HG03139 (cell line): ENCODE measurements around the gene CFH.
"Not testable (repeated sequence)": the region's sequence is repeated elsewhere in the genome, so short reads cannot be mapped to it uniquely, and the experiment has no call there.

ENCODE experiments used
- ATAC-seq: cut with Tn5 transposase; IDR thresholded peaks from one replicate; pipeline ENCODE4 v1.9.1; 2021; ENCODE audit not compliant: unreplicated experiment

The CFH gene

GRCh38 chr1:196651637-196652215 is at the start of gene CFH:
TSS of gene CFH (plus strand) at chr1:196652043. CDS start at chr1:196652118, 75 bp downstream.
- ATAC-seq = no peak

- no peak for ATAC-seq
These were observed 48.2 kb upstream of the CFH start for GRCh38 chr1:196603651-196604050.

- ATAC-seq = no peak
These were observed 43.9 kb upstream of the CFH start for GRCh38 chr1:196607981-196608380.

DNA sequence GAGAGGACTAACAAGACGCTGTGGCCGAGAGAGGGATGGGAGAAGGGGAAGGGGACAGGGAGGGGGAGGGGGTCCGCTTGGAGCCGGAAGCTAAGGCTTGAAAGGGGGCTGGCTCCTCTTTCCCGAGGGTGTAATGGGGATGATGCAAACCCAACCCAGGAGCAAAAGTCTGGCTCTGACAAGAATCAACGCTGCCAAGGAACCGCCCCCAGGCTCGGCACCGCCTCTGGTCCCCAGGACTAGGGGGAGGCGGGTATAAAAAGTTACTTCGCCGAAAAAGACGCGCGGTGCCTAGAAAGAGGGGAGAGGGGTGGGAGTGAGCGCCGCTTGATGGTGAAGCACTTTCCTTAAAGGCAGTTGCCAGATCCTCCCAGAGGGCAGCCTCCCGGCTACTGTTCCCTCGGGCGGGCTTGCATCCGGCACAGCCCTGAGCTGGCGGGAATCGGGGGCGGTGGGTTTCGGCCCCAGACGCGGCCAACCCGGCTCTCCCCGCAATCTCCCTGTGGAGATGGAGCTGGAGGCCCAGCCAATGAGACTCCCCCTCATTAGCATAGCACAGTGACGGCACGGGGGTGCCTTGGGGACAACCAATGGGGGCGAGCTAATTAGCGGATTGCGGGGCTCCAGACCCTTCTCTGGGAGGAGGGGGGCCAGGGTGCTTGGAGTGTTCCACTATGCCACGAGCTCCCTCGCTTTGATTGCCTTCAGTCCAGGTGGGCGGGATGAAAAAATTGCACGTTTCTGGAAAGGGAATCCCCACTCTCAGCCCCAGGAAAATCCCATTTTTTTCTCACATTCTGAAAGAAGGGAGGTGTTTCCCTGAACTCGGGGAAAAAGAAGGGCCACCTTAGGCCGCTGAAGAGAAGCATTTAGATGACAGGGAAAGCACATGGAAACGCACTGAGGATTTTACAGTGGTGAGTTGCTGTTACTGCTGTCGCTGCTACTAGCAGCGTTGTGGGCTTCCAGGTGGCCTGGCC is 43.2 kb upstream of the CFH start, which contains the start of gene KCNT2:
TSS of gene KCNT2 (minus strand) at position 51 of the 980 bp plus-strand sequence. CDS start 131 bp downstream, outside the sequence.
- no peak for ATAC-seq

DNA sequence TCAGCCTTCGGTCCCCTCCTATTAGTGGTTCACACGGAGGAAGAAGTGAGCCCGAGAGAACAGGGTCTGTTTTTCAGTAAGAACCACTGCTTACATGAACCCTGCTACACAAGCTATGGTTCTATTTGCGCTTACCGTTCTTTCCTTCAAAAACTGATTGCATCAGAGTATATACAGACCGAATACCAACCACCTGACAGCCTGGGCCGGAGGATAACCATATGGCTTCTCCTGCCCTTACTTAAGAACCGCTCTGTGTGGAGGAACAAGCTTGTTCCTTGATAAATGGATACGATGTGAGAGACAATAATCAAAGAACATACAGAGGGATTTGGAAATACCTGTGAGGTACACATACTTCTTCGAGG is 42.5 kb upstream of the CFH start:
- no peak for ATAC-seq

GRCh38 chr1:196611873-196612272 is 40.0 kb upstream of the CFH start:
- no peak for ATAC-seq

GRCh38 chr1:196619721-196620120 is 32.1 kb upstream of the CFH start:
- no peak for ATAC-seq

GRCh38 chr1:196623079-196623478 is 28.8 kb upstream of the CFH start:
- no peak for ATAC-seq

DNA sequence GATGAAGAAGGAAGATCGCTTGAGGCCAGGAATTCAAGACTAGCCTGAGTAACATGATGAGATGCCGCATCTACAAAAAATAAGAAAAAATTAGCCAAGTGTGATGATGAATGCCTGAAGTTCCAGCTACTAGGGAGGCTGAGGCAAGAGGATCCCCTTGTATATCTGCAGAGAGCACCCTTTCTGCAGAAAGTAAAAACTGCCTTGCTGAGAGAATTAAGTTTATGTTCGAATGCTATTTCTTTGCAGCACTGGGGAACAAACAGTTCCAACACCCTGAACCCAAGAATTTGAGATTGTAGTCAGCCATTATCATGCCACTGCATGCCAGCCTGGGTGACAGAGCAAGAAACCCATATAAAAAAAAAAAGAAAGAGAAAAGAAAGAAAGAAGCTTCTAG is 23.0 kb upstream of the CFH start:
- ATAC-seq = no peak

DNA sequence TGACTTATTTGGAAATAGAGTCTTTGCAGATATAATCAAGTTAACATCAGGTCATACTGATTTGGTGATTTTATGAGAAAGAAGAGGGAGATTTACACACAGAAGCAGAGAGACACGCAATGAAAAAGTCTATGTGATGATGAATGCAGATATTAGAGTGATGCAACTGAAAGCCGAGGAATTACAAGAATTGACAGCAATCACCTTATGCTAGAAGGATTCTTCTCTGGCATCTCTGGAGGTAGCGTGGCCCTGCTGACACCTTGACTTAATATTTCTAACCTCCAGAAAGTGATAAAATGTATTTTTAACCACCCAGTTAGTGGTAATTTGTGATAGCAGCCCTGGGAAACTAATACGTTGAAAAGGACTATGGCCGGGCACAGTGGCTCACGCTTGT is 14.2 kb upstream of the CFH start:
- no peak for ATAC-seq

DNA sequence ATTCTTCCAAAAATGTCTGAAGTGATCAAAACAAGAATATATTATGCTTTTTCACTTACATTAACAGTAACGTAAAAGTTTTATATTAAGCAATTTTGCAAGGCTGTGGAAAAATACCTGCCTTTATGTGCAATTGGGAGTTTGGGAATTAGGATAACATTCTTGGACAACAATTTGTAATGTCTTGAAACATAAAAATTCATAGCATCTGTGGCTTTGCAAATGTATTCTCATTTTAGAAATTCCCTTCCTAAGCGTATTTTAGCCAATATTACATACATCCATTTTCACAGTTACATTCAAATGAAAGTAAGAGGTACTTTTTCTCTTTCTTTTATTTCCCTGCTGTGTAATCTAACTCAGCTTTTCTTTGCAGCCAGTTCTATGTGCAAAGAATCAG is 13.4 kb upstream of the CFH start:
- ATAC-seq = no peak

- ATAC-seq = not testable (repeated sequence)
These were observed 12.6 kb upstream of the CFH start for GRCh38 chr1:196639291-196639690.

DNA sequence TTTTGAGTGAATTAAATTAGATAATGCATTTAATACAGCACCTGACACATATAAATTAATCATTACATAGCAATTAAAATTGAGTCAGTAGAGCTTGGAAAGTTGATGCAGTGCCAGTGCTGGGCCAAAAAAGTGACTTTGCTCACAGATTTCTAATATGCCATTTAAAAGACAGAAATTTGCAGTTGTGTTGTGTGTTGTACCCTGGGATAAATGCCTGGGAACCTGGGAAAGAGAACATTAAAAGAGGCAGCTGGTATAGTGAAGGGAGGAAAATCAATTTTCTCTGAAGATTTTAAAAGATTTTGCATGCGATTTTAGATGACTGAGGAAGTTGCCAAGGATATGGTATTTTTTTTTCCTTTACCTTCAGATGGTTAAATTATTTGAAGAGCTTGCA is 10.9 kb upstream of the CFH start:
- no peak for ATAC-seq

DNA sequence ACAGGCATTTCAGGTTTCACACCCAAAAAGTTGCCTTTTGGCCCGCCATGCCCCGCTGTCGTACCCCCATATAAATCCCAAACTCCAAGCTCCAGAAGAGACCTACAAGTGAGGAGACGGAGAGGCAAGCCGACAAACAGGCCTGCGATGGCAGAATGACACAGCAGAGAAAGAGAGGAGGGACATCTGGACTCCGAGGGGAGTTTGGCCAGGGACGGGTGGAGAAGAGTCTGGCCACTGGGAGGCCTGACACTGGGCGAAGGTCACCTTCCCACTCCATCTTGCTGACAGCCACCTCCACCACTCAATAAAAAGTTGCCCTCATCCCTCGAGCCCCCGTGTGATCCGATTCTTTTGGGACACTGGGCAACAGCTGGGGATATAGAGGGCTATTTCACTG is 1.9 kb upstream of the CFH start:
- no peak for ATAC-seq

DNA sequence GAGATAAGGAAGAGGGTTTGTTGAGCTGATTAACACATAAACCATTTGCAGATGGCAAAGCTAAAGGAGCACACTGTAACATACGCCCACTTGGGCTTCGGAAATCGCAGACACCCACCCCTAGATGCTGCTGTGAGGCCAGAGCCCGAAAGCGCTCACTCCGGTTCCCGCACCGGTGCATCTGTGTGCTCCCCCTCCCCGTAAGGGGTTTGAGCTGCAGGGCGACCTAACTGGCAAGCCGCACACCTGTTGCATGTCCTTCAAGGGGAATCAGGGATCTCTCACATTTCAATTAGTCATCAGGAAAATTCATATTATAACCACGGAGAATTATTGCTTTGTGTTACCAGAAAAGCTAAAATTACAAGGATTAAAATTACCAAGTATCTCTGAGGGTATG is 1.4 kb upstream of the CFH start:
- ATAC-seq = no peak

- ATAC-seq = no peak
These were observed 764 bp upstream of the CFH start for GRCh38 chr1:196651079-196651478.

DNA sequence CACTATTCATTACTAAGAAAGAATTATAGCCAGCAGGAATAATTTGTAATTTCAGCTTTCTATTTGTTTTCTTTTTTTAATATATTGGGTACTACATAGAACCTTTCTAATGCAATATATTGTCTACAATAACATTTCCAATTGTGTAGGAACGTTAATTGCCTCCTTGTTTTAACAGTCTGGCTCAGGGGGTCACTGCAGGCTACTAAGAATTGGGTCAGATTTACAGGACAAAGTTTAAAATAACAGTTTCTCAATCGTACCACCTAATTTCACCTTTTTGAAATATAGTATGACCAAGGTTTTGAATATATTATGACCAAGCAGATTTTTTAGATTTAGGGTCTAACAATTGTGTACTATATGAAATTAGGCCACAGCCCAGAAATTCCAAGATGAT is 2.4 kb downstream of the CFH start:
- no peak for ATAC-seq

DNA sequence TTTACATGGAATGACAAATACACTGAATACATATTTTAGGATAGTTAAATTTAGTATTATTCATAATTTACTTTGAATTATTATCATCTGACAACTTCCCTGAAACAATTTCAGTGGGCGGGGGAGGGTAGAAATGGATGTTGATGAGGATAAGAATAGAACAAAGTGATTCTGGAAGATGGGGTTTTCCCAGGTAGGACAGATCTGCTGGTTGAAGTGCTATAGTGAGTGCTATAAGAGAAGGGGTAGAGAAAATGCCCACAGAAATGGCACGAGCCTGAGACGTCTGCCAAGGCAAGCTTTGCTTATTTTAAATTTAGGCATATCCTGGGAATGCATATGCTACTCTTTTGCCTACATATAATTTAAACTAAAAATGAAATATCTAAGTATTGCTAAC is 3.2 kb downstream of the CFH start:
- ATAC-seq = no peak

GRCh38 chr1:196655494-196655893 is 3.7 kb downstream of the CFH start:
- no peak for ATAC-seq

DNA sequence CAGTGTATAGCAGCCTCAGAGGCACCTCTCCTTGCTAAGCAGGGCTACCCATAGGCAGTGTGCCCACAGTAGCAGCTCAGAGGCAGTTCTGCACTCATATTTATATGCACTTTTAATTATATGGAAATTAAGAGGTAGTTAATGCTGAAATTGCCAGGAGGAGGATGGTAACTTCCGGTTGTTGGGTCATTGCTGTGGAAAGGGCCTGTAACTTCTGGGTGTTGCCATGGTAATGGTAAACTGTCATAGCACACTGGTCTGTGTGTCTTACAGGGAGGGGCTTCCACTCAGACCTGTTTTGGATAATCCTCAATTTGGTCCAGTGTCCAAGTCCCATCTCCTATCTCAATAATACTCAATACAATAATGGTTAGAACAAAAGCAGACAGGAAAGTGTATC is 7.6 kb downstream of the CFH start:
- ATAC-seq = no peak

DNA sequence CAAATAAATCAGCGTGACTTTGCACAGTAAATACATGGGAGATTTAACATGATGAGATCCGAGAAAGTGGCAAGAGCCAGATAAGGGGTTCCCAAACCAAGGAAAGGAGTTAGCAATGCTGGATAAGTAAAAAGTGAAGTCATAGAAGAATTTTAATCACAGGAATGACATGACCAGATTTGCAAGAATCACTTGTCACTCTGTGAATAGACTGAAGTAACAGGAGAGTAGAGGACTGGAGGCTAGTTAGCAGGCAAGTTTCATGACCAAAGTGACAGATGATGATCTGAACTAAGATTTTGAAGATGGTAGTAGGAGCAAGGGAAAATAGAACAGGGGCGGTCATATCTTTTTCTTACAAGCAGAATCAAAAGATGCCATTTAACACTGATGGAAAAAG is 8.4 kb downstream of the CFH start:
- ATAC-seq = no peak

DNA sequence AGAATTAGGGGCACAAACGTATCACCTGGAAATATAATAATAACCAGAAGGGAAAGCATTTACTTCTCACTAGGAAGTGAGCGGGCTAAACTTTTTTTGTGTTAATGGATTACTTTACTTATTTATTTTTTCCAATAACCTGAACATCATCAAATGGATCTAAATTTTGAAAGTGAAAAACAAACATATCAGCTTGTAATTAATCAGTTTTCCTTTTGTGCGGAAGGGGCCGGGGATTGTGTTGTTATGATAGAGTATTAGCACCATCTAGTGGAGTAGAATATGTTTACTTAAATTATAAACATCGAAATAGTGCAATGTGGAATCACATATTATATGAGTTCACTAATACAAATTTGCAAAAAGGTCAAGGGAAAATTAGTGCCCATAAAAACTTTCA is 9.0 kb downstream of the CFH start:
- ATAC-seq = peak; percentile 76
